ENCODE results near the gene EEF1A1.
"Not testable (repeated sequence)": the region's sequence is repeated elsewhere in the genome, so short reads cannot be mapped to it uniquely, and the experiment has no call there.

EEF1A1 gene

DNA sequence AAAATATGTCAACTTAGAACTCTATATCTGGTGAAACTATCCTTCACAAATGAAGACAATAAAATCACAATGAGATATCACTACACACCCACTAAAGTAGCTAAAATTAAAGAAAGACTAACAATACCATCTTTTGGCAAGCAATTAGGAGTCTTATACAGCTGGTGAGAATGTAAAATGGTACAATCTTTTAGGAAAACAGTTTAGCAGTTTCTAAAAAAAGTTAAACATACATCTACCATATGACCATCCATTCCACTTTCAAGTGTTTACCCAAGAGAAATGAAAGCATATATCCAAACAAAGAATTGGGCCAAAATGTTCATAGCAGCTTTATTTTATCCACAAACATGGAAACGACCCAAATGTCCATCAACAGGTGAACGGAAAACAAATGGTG is 13.8 kb upstream of the EEF1A1 start:
- no peak for DNase-seq

DNA sequence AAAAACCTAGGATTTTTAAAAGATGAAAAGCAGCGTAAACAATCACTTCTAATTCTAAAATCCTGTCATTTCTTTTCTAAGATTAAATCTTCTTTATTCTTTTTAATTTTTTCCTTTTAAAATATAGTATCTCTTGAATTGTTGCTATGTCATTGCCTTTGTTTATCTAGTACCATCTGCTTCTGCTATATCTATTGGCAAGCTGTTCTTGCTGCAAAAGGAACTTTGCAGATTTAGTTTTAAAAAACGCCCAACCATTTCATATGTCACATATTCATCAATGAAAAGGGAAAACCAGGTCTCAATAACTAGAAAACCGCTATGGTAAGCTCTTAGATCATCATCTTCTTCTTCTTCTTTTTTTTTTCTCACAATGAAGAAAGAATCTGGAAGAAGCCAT is 11.5 kb upstream of the EEF1A1 start:
- no peak for DNase-seq

DNA sequence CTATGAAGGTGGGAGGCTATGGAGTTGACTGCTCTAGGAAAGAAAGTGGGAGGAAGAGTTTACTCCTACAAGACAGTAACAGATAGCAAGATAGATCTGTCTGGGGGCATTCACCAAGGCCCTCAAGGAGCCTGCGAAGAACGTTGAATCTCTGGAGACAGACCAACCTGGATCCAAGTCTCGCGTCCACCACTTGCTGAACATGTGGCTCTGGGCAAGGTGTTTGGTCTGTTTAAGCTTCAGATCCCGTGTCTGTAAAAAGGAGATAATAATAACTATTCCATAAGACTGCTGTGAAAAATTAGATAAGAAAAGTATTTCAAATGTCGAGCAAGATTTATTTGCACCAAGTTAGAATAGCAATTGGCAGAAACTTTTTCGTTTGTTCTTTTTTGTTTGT is 8.1 kb upstream of the EEF1A1 start:
- DNase-seq, result no peak

DNA sequence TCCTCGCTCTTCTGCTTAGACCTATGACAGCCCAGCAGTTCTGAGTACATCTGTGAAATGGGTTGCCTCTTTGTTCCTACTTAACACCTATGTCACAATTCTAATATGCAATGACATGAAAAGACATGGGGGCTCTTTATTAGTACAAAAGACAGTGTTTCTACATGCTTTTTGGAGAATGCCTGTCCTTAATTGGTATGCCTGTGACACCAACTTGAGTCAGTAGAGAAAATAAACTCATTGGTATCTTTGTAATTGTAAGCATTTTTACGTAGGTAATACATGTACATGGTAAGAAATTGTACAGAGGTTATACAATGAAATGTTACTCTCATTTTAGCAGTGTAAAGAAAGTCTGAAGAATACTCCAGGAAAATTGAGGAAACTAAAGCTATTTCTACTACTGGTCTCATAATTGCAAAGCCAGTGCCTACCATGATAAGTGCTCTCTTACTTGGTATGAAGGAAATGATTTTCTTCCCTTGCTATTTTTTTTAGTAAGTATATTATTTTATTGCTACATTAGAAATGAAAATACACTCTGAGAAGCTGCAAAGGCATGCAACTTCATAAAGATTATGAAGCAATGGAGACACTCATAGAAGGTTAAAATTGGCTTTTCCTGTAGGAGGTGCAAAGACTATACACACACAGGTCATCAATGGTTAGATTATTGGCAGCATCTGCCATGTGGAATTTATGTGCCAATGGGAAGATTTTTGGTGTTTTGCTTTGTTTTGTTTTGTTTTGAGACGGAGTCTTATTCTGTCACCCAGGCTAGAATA is 4.9 kb upstream of the EEF1A1 start:
- DNase-seq, result no peak

DNA sequence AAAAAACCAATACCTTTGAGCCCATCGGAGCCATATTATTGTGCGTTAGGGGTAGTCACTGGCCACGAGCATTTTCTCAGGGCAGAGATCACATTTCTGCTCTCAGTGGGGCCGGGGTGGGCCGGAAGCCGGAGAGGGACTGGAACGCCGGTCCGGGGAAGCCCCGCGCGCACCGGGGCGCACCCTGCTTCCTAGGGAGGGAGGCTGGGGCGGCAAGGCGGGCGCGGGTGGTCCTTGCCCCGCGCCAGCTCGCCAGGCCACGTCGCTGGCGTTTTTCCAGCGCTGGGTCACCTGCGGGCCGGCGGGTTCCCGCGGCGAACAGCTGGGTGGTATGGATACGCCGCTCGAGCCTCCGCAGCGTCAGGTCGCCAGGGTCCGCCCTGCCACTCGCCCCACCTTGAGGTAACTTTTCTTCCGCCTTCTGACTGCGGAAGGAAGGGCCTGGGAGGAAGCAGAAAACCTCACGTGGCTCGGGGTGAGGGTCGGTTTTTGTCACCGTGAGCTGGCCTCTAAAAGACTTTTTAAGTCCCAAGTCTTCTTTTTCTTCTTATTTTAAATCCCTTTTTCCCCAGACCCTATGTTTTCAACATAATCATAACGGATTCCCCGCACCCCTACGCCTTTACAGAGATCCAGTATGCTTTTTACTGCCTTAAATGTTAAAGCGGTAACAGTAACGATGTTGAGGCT is 2.7 kb upstream of the EEF1A1 start:
- peak; percentile 76 for DNase-seq

DNA sequence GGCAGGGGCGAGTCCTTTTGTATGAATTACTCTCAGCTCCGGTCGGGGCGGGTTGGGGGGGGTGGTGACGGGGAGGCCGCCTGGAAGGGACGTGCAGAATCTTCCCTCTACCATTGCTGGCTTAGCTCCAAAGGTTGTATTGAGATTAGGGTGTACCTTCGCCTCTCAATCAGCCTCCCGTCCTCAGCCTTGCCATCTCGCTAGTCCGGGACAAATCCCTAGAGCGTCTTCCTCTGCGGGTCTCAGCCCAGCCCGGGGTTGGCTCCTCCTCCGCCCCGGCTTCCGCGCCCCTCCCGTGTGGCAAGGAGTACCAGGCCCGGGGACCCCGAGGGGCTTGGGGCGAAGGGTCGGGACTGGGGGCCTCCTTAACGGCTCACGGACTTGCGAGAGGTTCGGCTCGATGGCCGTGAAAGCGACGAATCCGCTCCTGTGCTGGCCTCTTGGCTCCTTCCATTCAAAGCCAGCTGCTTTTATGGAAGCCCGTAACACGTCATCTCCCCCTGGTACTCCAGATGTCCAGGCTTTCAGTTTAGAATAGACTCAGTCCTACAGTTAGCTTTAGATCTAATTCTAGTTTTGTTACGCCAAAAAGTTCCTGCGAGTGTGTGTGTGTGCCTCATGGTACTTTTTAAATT is 636 bp upstream of the EEF1A1 start:
- peak; percentile 90 for DNase-seq

DNA sequence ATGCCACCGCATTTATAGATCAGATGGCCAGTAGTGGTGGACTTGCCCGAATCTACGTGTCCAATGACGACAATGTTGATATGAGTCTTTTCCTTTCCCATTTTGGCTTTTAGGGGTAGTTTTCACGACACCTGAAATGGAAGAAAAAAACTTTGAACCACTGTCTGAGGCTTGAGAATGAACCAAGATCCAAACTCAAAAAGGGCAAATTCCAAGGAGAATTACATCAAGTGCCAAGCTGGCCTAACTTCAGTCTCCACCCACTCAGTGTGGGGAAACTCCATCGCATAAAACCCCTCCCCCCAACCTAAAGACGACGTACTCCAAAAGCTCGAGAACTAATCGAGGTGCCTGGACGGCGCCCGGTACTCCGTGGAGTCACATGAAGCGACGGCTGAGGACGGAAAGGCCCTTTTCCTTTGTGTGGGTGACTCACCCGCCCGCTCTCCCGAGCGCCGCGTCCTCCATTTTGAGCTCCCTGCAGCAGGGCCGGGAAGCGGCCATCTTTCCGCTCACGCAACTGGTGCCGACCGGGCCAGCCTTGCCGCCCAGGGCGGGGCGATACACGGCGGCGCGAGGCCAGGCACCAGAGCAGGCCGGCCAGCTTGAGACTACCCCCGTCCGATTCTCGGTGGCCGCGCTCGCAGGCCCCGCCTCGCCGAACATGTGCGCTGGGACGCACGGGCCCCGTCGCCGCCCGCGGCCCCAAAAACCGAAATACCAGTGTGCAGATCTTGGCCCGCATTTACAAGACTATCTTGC is 725 bp downstream of the EEF1A1 start:
- peak; percentile 79 for DNase-seq

DNA sequence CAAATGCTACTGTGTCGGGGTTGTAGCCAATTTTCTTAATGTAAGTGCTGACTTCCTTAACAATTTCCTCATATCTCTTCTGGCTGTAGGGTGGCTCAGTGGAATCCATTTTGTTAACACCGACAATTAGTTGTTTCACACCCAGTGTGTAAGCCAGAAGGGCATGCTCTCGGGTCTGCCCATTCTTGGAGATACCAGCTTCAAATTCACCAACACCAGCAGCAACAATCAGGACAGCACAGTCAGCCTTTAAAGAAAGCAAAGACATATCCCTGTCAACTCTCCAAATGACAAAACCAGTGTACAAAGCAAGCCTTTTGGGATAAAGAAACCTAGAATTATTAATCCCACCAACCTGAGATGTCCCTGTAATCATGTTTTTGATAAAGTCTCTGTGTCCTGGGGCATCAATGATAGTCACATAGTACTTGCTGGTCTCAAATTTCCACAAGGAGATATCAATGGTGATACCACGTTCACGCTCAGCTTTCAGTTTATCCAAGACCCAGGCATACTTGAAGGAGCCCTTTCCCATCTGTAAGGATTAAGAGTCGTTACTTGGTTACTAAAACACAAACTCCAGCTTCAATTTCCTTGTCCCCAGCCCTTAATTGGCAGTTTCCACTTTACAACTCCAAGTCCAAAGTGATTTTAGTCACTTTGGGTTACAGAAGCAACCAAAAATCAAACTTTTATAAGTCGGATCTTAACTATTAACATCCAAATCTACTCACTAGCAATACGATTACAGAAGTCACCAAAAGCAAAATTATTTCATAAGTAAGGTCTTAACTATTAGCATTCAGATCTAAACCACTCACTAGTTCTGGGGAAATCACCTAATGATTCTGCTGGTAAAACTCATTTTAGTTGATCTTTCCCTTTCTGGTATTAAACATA is 1.6 kb downstream of the EEF1A1 start:
- DNase-seq, result not testable (repeated sequence)

DNA sequence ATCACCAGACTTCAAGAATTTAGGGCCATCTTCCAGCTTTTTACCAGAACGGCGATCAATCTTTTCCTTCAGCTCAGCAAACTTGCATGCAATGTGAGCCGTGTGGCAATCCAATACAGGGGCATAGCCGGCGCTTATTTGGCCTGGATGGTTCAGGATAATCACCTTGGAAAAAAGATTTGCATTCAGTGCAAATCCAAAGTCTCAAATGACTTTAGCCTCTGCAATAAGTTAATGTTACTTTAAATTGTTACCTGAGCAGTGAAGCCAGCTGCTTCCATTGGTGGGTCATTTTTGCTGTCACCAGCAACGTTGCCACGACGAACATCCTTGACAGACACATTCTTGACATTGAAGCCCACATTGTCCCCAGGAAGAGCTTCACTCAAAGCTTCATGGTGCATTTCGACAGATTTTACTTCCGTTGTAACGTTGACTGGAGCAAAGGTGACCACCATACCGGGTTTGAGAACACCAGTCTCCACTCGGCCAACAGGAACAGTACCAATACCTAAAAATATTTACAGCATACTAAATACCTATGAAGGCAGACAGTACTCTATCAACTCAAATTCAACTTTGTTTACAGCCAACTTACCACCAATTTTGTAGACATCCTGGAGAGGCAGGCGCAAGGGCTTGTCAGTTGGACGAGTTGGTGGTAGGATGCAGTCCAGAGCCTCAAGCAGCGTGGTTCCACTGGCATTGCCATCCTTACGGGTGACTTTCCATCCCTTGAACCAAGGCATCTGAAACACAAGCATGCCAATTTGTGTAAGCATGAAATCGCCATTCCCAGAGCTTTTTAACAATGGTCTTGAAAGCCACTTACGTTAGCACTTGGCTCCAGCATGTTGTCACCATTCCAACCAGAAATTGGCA is 2.5 kb downstream of the EEF1A1 start:
- DNase-seq, result not testable (repeated sequence)

DNA sequence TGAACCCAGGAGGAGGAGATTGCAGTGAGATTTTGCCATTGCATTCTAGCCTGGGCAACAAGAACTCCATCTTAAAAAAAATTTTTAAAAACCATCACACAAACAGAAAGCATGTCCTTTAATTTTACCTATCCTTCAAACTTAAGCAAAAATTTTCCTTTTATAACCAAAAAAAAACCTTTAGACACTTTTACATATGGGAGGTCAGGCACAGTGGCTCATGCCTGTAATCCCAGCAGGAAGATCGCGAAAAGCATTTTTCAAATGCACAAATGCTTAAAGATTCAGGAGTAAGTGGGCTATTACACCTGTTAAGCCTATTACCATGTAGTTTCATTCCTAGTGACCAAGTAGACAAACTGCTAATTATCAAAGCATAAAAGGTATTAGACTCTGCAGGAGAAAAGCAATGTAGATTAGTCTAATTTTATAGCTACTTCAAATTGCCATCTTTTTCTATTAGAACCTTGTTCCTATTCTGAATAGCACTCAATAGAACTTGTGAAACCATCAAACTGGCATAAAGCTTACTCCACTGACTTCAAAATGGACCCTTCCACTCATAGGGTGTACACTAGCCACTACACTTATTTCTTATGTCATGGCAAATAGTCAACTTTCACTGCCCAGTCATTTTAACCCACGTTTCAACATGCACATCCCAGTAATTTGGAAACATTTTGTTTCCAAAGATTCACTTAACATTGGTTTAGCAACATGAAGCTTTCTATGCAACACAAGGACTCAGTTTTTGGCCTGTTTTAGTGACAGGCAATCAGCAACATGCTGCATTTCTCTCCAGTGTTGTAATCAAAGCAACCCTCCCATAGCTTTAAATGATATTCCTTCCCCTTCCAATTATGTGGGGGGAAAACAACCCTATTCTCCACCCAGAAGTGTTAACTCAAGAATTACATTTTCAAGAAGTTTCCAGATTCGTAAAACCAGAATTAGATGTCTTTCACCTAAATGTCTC is 4.0 kb downstream of the EEF1A1 start:
- no peak for DNase-seq

DNA sequence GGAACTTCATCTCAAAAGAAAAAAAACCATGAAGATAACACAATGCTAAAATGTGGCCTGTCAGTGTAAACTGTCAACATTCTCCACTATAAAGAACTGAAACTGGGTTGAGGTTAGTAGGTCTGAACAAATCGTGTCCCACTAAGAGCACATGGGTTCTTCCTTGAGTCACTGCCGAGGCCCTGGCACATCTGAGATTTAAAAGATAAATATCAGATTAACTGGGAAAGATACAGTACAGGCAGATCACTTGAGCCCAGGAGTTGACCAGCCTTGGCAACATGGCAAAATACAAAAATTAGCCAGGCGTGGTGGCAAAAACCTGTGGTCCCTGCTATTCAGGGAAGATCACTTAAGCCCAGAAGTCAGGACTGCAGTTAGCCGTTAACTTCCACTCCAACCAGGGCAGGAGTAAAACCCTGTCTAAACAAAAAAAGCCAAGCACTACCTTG is 5.6 kb downstream of the EEF1A1 start:
- no peak for DNase-seq

DNA sequence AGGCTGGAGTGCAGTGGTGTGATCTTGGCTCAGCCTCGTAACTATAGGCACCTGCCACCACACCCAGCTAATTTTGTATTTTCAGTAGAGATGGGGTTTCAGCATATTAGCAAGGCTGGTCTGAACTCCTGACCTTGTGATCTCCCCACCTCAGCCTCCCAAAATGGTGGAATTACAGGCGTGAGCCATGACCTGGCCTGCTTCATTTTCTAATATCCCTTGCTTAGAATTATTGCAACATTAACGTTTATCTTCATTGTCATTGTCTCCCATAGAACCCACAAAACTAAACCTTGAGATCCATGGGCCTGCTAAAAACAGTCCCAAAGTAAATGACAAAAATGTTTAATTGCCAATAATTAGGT is 6.1 kb downstream of the EEF1A1 start:
- no peak for DNase-seq

DNA sequence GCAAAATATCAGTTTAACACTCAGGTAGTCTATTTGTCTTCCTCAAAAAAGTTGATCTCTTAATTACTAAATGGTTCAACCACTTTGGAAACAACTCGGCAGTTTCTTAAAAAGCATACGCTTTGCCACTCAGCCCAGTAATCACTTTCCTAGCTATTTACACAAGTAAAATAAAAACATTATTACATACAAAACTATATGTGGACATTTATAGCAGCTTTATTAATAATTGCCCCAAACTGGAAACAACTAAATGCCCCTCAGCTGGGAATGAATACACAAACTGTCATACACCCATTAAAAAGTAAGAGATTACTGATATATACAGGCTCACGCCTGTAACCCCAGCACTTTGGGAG is 7.4 kb downstream of the EEF1A1 start:
- no peak for DNase-seq

DNA sequence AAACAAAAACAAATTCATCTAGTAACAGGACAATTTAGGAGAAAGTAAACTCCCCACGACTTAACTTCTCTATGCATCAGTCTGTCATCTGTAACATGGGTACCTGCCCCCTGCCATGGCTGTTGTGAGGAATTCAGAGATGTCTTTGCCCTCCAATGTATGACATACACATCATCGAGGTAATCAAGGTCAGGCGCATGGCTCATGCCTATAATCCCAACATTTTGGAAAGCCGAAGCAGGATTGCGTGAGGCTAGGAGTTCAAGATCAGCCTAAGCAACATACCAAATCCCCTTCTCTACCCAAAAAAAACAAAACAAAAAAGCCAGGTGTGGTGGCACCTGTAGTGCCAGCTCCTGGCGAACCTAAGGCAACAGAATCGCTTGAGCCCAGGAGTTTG is 9.0 kb downstream of the EEF1A1 start:
- DNase-seq, result no peak

DNA sequence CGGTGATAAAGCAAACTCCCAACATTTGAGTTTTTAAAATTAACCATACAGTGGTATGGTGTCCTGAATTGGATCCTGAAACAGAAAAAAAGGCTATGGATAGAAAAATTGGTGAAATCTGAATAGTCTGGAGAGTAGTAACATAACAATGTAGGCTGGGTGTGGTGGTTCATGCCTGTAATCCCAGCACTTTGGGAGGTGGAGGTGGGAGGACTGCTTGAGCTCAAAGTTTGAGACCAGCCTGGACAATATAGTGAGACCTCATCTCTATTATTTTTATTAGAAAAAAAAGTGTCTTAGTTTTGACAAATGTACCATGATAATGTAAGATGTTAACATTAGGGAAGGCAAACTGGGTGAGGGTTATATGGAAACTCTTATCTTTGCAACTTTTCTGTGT is 11.0 kb downstream of the EEF1A1 start:
- no peak for DNase-seq

DNA sequence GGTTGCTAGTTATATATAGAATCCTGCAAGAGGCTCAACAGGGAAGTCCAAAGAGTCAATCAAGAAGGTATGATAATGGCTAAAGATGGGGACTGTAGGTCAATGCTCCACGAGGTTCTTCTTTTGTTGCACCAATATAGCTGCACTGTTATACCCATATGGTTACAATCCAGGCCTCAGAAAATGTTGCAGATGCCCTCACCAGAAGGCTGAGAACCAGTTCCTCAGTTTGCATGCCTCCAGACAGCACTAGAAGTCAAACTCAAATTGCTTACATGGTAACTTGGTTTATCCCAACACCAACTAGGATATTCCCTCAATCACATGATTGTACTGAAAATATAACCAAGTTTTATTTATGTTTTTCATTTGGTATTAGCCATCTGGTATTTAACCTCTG is 12.1 kb downstream of the EEF1A1 start:
- no peak for DNase-seq

DNA sequence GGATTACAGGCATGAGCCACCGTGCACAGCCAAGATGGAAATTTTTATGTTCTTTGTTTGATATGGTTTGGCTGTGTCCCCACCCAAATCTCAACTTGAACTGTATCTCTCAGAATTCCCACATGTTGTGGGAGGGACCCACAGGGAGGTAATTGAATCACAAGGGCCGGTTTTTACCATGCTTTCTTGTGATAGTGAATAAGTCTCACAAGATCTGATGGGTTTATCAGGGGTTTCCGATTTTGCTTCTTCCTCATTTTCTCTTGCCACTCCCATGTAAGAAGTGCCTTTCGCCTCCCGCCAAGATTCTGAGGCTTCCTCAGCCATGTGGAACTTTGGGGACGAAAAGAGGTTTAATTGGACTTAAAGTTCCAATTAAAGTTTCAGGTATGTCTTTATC is 14.6 kb downstream of the EEF1A1 start:
- DNase-seq, result no peak

DNA sequence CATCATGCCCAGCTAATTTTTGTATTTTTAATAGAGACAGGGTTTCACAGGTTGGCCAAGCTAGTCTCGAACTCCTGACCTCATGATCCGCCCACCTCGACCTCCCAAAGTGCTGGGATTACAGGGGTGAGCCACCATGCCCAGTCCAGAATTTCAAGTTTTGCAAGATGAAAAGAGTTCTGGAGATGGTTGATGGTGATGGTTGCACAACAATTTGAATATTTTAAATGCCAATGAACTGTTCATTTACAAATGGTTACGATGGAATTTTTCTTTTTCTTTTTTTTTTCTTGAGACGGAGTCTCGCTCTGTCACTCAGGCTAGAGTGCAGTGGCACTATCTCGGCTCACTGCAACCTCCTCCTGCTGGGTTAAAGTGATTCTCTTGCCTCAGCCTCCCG is 15.1 kb downstream of the EEF1A1 start:
- not testable (repeated sequence) for DNase-seq

DNA sequence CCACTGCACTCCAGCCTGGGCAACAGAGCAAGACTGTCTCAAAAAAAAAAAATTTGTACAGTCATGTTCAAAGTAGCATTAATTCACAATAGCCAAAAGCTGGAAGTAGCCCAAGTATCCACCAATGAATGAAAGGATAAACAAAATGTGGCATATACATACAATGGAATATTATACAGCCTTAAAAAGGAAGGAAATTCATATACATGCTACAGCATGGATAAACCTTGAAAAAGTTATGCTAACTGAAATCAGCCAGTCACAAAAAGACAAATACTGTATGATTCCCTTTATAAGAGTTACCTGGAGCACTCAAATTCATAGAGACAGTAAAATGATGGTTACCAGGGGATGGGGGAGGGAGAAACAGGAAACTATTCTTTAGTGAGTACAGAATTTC is 15.7 kb downstream of the EEF1A1 start:
- no peak for DNase-seq

DNA sequence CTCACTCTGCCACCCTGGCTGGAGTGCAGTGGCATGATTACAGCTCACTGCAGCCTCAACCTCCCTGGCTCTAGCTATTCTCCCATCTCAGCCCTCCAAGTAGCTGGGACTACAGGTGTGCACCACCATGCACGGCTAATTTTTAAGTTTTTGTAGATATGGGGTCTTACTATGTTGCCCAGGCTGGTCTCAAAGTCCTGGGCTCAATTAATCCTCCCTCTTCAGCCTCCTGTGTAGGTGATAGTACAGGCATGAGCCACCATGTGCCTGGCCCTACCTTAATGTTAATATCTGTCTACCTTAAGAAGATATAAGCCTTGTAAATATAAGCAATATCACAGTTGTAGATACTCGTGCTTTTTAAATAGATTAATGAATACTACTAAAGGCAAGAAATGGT is 16.7 kb downstream of the EEF1A1 start:
- DNase-seq, result no peak
